Hematopoietic multipotent progenitor cell treated with erythropoietin and hydrocortisone succinate and interleukin-3 and kit ligand, for 4 days (in vitro differentiated cells): ENCODE results near the gene SF3B1.
"Not testable (repeated sequence)": the region's sequence is repeated elsewhere in the genome, so short reads cannot be mapped to it uniquely, and the experiment has no call there.

Source experiments
- DNase-seq: peaks from one replicate; pipeline ENCODE4 v3.0.0-alpha.2; 2015

Gene SF3B1

GRCh38 chr2:197378086-197378485, 56.7 kb downstream of the SF3B1 start:
- no peak for DNase-seq

- DNase-seq = no peak
Observed at GRCh38 chr2:197377670-197378069, 57.2 kb downstream of the SF3B1 start.

- DNase-seq = no peak
Observed at GRCh38 chr2:197372592-197372991, 62.2 kb downstream of the SF3B1 start.

- not testable (repeated sequence) for DNase-seq
Observed at GRCh38 chr2:197370664-197371063, 64.2 kb downstream of the SF3B1 start.

GRCh38 chr2:197369933-197370320, 64.9 kb downstream of the SF3B1 start:
- peak; percentile 36 for DNase-seq

GRCh38 chr2:197369228-197369932, 65.4 kb downstream of the SF3B1 start:
- no peak for DNase-seq

GRCh38 chr2:197368412-197368811, 66.4 kb downstream of the SF3B1 start:
- DNase-seq = no peak

- no peak for DNase-seq
Observed at GRCh38 chr2:197363998-197364397, 70.8 kb downstream of the SF3B1 start.

- no peak for DNase-seq
Observed at GRCh38 chr2:197360744-197361156, 74.1 kb downstream of the SF3B1 start.

GRCh38 chr2:197359859-197360258, 75.0 kb downstream of the SF3B1 start:
- peak; percentile 18 for DNase-seq

GRCh38 chr2:197358931-197359330, 75.9 kb downstream of the SF3B1 start:
- no peak for DNase-seq

GRCh38 chr2:197357986-197358385, 76.8 kb downstream of the SF3B1 start:
- no peak for DNase-seq

GRCh38 chr2:197356136-197356535, 78.7 kb downstream of the SF3B1 start:
- peak; percentile 41 for DNase-seq

- no peak for DNase-seq
Observed at GRCh38 chr2:197354169-197354558, 80.7 kb downstream of the SF3B1 start.

- no peak for DNase-seq
Observed at GRCh38 chr2:197353393-197354168, 81.2 kb downstream of the SF3B1 start.

- DNase-seq = no peak
Observed at GRCh38 chr2:197349699-197350098, 85.1 kb downstream of the SF3B1 start.

- no peak for DNase-seq
Observed at GRCh38 chr2:197348721-197349360, 86.0 kb downstream of the SF3B1 start.

- no peak for DNase-seq
Observed at GRCh38 chr2:197345846-197346370, 88.9 kb downstream of the SF3B1 start.

- DNase-seq = not testable (repeated sequence)
Observed at GRCh38 chr2:197343968-197344367, 90.9 kb downstream of the SF3B1 start.

- DNase-seq = no peak
Observed at GRCh38 chr2:197340591-197340990, 94.2 kb downstream of the SF3B1 start.
